HepG2 (cell line): Measurements from ENCODE around the gene PPP1CB. TPM values are rescaled to one million over a fixed set of nuclear protein-coding genes. Genes with fewer than 3 reads are reported as not detected.

Experiments used
- EED ChIP-seq: sonication (generic); formaldehyde crosslinking; IDR thresholded peaks from 2 replicates; pipeline ENCODE4 v1.5.0; 2020; ENCODE audit warnings: mild to moderate bottlenecking, missing genetic modification reagents
- ETV5 ChIP-seq: IDR thresholded peaks from 2 replicates; pipeline ENCODE4 v1.6.1; 2018; ENCODE audit warnings: missing biosample characterization, missing genetic modification reagents, inconsistent platforms, borderline replicate concordance
- FOXC1 ChIP-seq: sonication (generic); formaldehyde crosslinking; IDR thresholded peaks from 2 replicates; pipeline ENCODE4 v1.8.0; 2022; ENCODE audit warnings: mild to moderate bottlenecking, missing genetic modification reagents, borderline replicate concordance
- FOXP4 ChIP-seq: sonication (generic); formaldehyde crosslinking; IDR thresholded peaks from 2 replicates; pipeline ENCODE4 v1.4.0; 2020; ENCODE audit warnings: missing genetic modification reagents
- GATAD2A ChIP-seq: IDR thresholded peaks from 2 replicates; pipeline ENCODE4 v1.6.1; 2016
- KDM1A ChIP-seq: IDR thresholded peaks from 2 replicates; pipeline ENCODE4 v1.6.1; 2016; ENCODE audit warnings: missing compliant biosample characterization
- MTF2 ChIP-seq: sonication (generic); formaldehyde crosslinking; IDR thresholded peaks from 2 replicates; pipeline ENCODE4 v1.5.0; 2020; ENCODE audit warnings: missing genetic modification reagents, borderline replicate concordance
- NBN ChIP-seq: fragments of 450-650 bp; conservative IDR thresholded peaks from 2 replicates; pipeline ENCODE4 v1.6.1; 2017
- PCBP1 ChIP-seq: fragments of 200-400 bp; formaldehyde crosslinking; IDR thresholded peaks from 2 replicates; pipeline ENCODE4 v1.6.1; 2017; ENCODE audit warnings: mild to moderate bottlenecking, low read depth, low read length, borderline replicate concordance
- RFXANK ChIP-seq: IDR thresholded peaks from 2 replicates; pipeline ENCODE4 v1.6.1; 2016
- RORA ChIP-seq: sonication (generic); formaldehyde crosslinking; IDR thresholded peaks from 2 replicates; pipeline ENCODE4 v1.5.0; 2020; ENCODE audit warnings: mild to moderate bottlenecking, missing genetic modification reagents, moderate library complexity
- SAFB2 ChIP-seq: sonication (generic); formaldehyde crosslinking; IDR thresholded peaks from 2 replicates; pipeline ENCODE4 v1.5.1; 2020; ENCODE audit warnings: missing genetic modification reagents, low read depth, mild to moderate bottlenecking, borderline replicate concordance
- STAT5B ChIP-seq: sonication (generic); formaldehyde crosslinking; IDR thresholded peaks from 2 replicates; pipeline ENCODE4 v1.4.0; 2020; ENCODE audit warnings: missing genetic modification reagents
- THAP11 ChIP-seq: IDR thresholded peaks from 2 replicates; pipeline ENCODE4 v1.6.1; 2016; ENCODE audit warnings: missing biosample characterization, missing genetic modification reagents
- UBTF ChIP-seq: sonication (generic); formaldehyde crosslinking; IDR thresholded peaks from 2 replicates; pipeline ENCODE4 v1.4.0; 2020; ENCODE audit warnings: mild to moderate bottlenecking, missing genetic modification reagents
- ZMYM2 ChIP-seq: sonication (generic); formaldehyde crosslinking; IDR thresholded peaks from 2 replicates; pipeline ENCODE4 v1.8.0; 2022; ENCODE audit warnings: mild to moderate bottlenecking, missing genetic modification reagents
- ZMYM3 ChIP-seq: sonication (generic); formaldehyde crosslinking; IDR thresholded peaks from 2 replicates; pipeline ENCODE4 v1.5.1; 2020; ENCODE audit warnings: mild to moderate bottlenecking, missing genetic modification reagents
- ZNF121 ChIP-seq: sonication (generic); formaldehyde crosslinking; IDR thresholded peaks from 2 replicates; pipeline ENCODE4 v1.5.0; 2020; ENCODE audit warnings: mild to moderate bottlenecking, missing genetic modification reagents
- ZNF138 ChIP-seq: sonication (generic); formaldehyde crosslinking; IDR thresholded peaks from 2 replicates; pipeline ENCODE4 v1.5.0; 2020; ENCODE audit warnings: mild to moderate bottlenecking, low read depth, missing genetic modification reagents
- ZNF343 ChIP-seq: sonication (generic); formaldehyde crosslinking; IDR thresholded peaks from 2 replicates; pipeline ENCODE4 v1.4.0; 2020; ENCODE audit warnings: mild to moderate bottlenecking, missing genetic modification reagents
- ZNF614 ChIP-seq: IDR thresholded peaks from 2 replicates; pipeline ENCODE4 v1.6.1; 2018; ENCODE audit warnings: missing biosample characterization, missing genetic modification reagents, inconsistent platforms, borderline replicate concordance
- ZSCAN30 ChIP-seq: sonication (generic); formaldehyde crosslinking; IDR thresholded peaks from 2 replicates; pipeline ENCODE4 v1.5.0; 2020; ENCODE audit warnings: mild to moderate bottlenecking, missing genetic modification reagents
- ZUFSP ChIP-seq: sonication (generic); formaldehyde crosslinking; IDR thresholded peaks from 2 replicates; pipeline ENCODE4 v1.9.0; 2021; ENCODE audit warnings: missing genetic modification reagents, mild to moderate bottlenecking, borderline replicate concordance
- polyA plus RNA-seq, 8 experiments: library from polyadenylated mRNA; depleted of rRNA in 3 of 8; stranded (reverse) in 7 of 8; unstranded in 1 of 8; fragments of >200 nt; fragmentation: Illumina TruSeq in 4 of 8; extraction: Trizol in 4 of 8; gene quantifications; 2 replicates each; pipeline versions ENCODE4 v1.2.1 to v1.2.3, GENCODE V29; 2011 to 2016; ENCODE audit warnings: low read depth in 4 of 8, missing spikeins in 1 of 8, mixed read lengths in 1 of 8; ENCODE audit not compliant: insufficient read depth in 1 of 8
- total RNA-seq, 5 experiments: library from RNA; depleted of rRNA; stranded (reverse); fragments of >200 nt; fragmentation: Illumina TruSeq; extraction: Trizol; gene quantifications; 2 replicates each; pipeline ENCODE4 v1.2.3, GENCODE V29; 2016; ENCODE audit warnings: low read depth in 1 of 5

PPP1CB gene
- total and polyA plus RNA-seq, 2 of the 13 experiments (the other 11 are each of a cell fraction or from before 2014, with no cell fraction given) = 46.9 to 109 TPM

- TF ChIP-seq THAP11 (0 out of 2 replicates have a peak, but pooled peaks have one; percentile 14), ETV5 (CRISPR knock-in tag) (0 out of 2 replicates have a peak, but pooled peaks have one; percentile 5), PCBP1 (no peak), FOXC1 (CRISPR knock-in tag) (peak; percentile 81; the same call in 1 of the 2 replicates), SAFB2 (peak; percentile 45; the same call in 1 of the 2 replicates), STAT5B (CRISPR knock-in tag) (0 out of 2 replicates have a peak, but pooled peaks have one; percentile 77), ZUFSP (CRISPR knock-in tag) (0 out of 2 replicates have a peak, but pooled peaks have one; percentile 73), ZSCAN30 (CRISPR knock-in tag) (peak; percentile 36; the same call in 1 of the 2 replicates), UBTF (CRISPR knock-in tag) (peak; percentile 94), ZNF614 (CRISPR knock-in tag) (0 out of 2 replicates have a peak, but pooled peaks have one; percentile 10), ZNF121 (CRISPR knock-in tag) (0 out of 2 replicates have a peak, but pooled peaks have one; percentile 16), ZMYM2 (CRISPR knock-in tag) (no peak), EED (CRISPR knock-in tag) (peak; percentile 21; the same call in 1 of the 2 replicates), ZMYM3 (CRISPR knock-in tag) (0 out of 2 replicates have a peak, but pooled peaks have one; percentile 26), ZNF138 (CRISPR knock-in tag) (0 out of 2 replicates have a peak, but pooled peaks have one; percentile 47), NBN (no peak), RFXANK (CRISPR knock-in tag) (no peak), GATAD2A (no peak), KDM1A (CRISPR knock-in tag) (no peak), RORA (no peak), ZNF343 (CRISPR knock-in tag) (peak; percentile 22; the same call in 1 of the 2 replicates), MTF2 (peak; percentile 77; the same call in 1 of the 2 replicates), FOXP4 (CRISPR knock-in tag) (no peak)
Observed at GRCh38 chr2:28751956-28752630, 463 bp downstream of the PPP1CB start (continued).
